ENCODE data around the gene FAM187B. TPM values are rescaled to one million over a fixed set of nuclear protein-coding genes. Genes with fewer than 3 reads are reported as not detected.

The FAM187B gene
- total RNA-seq, 2 experiments from 2014 or later: not detected

- ATAC-seq (ENCODE audit: low read depth): no peak
- POLR2A ChIA-PET: no interaction called here
- Mint-ChIP-seq H3K27ac (no peak overlapping the region), H3K9me3 (peaks cover 3% of the 10 kb centered on the region), H3K36me3 (no peaks in the 10 kb centered on the region), H3K4me1 (peaks cover 10% of the 10 kb centered on the region), H3K4me3 (no peak overlapping the region), H3K27me3 (no peaks in the 10 kb centered on the region)
- no peak for DNase-seq
Measured at GRCh38 chr19:35220315-35220921, 8.1 kb downstream of the FAM187B start.

- ATAC-seq (ENCODE audit: low read depth) (no peak), DNase-seq (no peak)
- Mint-ChIP-seq H3K9me3 (peaks cover 3% of the 10 kb centered on the region), H3K36me3 (no peaks in the 10 kb centered on the region), H3K27ac (no peak overlapping the region), H3K27me3 (no peaks in the 10 kb centered on the region), H3K4me1 (peaks cover 21% of the 10 kb centered on the region), H3K4me3 (no peak overlapping the region)
- POLR2A ChIA-PET: no interaction called here
Measured at GRCh38 chr19:35219008-35219407, 9.5 kb downstream of the FAM187B start.

- Mint-ChIP-seq H3K9me3 (peaks cover 3% of the 10 kb centered on the region), H3K4me1 (peaks cover 30% of the 10 kb centered on the region), H3K27me3 (no peaks in the 10 kb centered on the region), H3K4me3 (no peak overlapping the region), H3K36me3 (no peaks in the 10 kb centered on the region), H3K27ac (no peak overlapping the region)
- DNase-seq: no peak
- POLR2A ChIA-PET: interaction anchor here (0.6 to 1.2 kb wide), 5 partner anchors 28 to 150 kb away, joined by 3 to 6 read pairs (median 3); partner anchors contain the start of genes FXYD7 and USF2
- no peak for ATAC-seq (ENCODE audit: low read depth)
Measured at GRCh38 chr19:35217649-35217990, 10.9 kb downstream of the FAM187B start.

- peaks cover 3% of the 10 kb centered on the region for H3K9me3 Mint-ChIP-seq
- POLR2A ChIA-PET: interaction anchor here (0.6 to 1.2 kb wide), 7 partner anchors 51 to 150 kb away, joined by 3 to 6 read pairs (median 3); partner anchors contain the start of genes FXYD7 and USF2
- peak; percentile 21 for ATAC-seq (ENCODE audit: low read depth)
Measured at GRCh38 chr19:35216833-35217648, 11.5 kb downstream of the FAM187B start.

GRCh38 chr19:35216016-35216832, 12.3 kb downstream of the FAM187B start:
- Mint-ChIP-seq H3K4me3 (no peak overlapping the region), H3K4me1 (peaks cover 43% of the 10 kb centered on the region), H3K27ac (no peak overlapping the region), H3K36me3 (peaks cover 3% of the 10 kb centered on the region), H3K9me3 (peaks cover 3% of the 10 kb centered on the region), H3K27me3 (no peaks in the 10 kb centered on the region)
- ATAC-seq (ENCODE audit: low read depth) (no peak), DNase-seq (no peak)
- POLR2A ChIA-PET: interaction anchor here (0.6 to 1.4 kb wide), 4 partner anchors 10 to 75 kb away, joined by 3 to 4 read pairs (median 4); no protein-coding TSS in a partner anchor

More at GRCh38 chr19:35216833-35217648, 11.5 kb downstream of the FAM187B start:
- Mint-ChIP-seq H3K4me1 (peaks cover 36% of the 10 kb centered on the region), H3K27ac (no peak overlapping the region), H3K27me3 (no peaks in the 10 kb centered on the region), H3K36me3 (peaks cover 3% of the 10 kb centered on the region), H3K4me3 (no peak overlapping the region)
- DNase-seq: peak; percentile 52

GRCh38 chr19:35214766-35215422, 13.6 kb downstream of the FAM187B start:
- H3K4me3 Mint-ChIP-seq: no peak overlapping the region
- ATAC-seq (ENCODE audit: low read depth) (no peak), DNase-seq (no peak)
- no peaks in the 10 kb centered on the region for H3K27me3 Mint-ChIP-seq
- peaks cover 3% of the 10 kb centered on the region for H3K9me3 Mint-ChIP-seq
- POLR2A ChIA-PET: interaction anchor here (1.4 to 1.6 kb wide), 3 partner anchors 9 to 73 kb away, joined by 3 to 10 read pairs (median 4); partner anchors contain the start of gene FXYD5
- H3K4me1 Mint-ChIP-seq: peaks cover 48% of the 10 kb centered on the region
- peak overlapping the region; percentile 10 for H3K27ac Mint-ChIP-seq
- H3K36me3 Mint-ChIP-seq: peaks cover 5% of the 10 kb centered on the region

GRCh38 chr19:35213663-35214632, 14.6 kb downstream of the FAM187B start:
- Mint-ChIP-seq H3K9me3 (no peaks in the 10 kb centered on the region), H3K4me3 (peak overlapping the region; percentile 43), H3K36me3 (peaks cover 5% of the 10 kb centered on the region), H3K27ac (peak overlapping the region; percentile 94), H3K27me3 (no peaks in the 10 kb centered on the region), H3K4me1 (peaks cover 54% of the 10 kb centered on the region)
- ATAC-seq (ENCODE audit: low read depth): peak; percentile 28
- POLR2A ChIA-PET: interaction anchor here (0.7 to 1.6 kb wide), 2 partner anchors 60 to 71 kb away, joined by 3 to 10 read pairs; partner anchors contain the start of genes FXYD5 and FXYD7
- DNase-seq: peak; percentile 49

- DNase-seq (no peak), ATAC-seq (ENCODE audit: low read depth) (no peak)
- POLR2A ChIA-PET: interaction anchor here (0.8 to 2.7 kb wide), 7 partner anchors 31 to 71 kb away, joined by 3 to 40 read pairs (median 4); partner anchors contain the start of gene FXYD5
- H3K4me1 Mint-ChIP-seq: peaks cover 67% of the 10 kb centered on the region
- peak overlapping the region; percentile 94 for H3K27ac Mint-ChIP-seq
- H3K9me3 Mint-ChIP-seq: peaks cover 3% of the 10 kb centered on the region
- H3K27me3 Mint-ChIP-seq: no peaks in the 10 kb centered on the region
- H3K36me3 Mint-ChIP-seq: peaks cover 9% of the 10 kb centered on the region
- peak overlapping the region; percentile 64 for H3K4me3 Mint-ChIP-seq
Measured at GRCh38 chr19:35212241-35212640, 16.3 kb downstream of the FAM187B start.

GRCh38 chr19:35211545-35212230, 16.9 kb downstream of the FAM187B start:
- ATAC-seq (ENCODE audit: low read depth) (peak; percentile 53), DNase-seq (peak; percentile 76)
- Mint-ChIP-seq H3K36me3 (peaks cover 9% of the 10 kb centered on the region), H3K4me1 (peaks cover 71% of the 10 kb centered on the region), H3K9me3 (peaks cover 3% of the 10 kb centered on the region), H3K27me3 (no peaks in the 10 kb centered on the region), H3K27ac (peak overlapping the region; percentile 94), H3K4me3 (peak overlapping the region; percentile 64)
- POLR2A ChIA-PET: interaction anchor here (0.6 to 2.7 kb wide), 13 partner anchors 28 to 649 kb away, joined by 3 to 40 read pairs (median 4); partner anchors contain the start of genes FXYD5 and SCN1B

- DNase-seq (no peak), ATAC-seq (ENCODE audit: low read depth) (no peak)
- Mint-ChIP-seq H3K27me3 (no peaks in the 10 kb centered on the region), H3K4me1 (peaks cover 79% of the 10 kb centered on the region), H3K36me3 (peaks cover 9% of the 10 kb centered on the region), H3K27ac (peak overlapping the region; percentile 80), H3K9me3 (peaks cover 3% of the 10 kb centered on the region), H3K4me3 (no peak overlapping the region)
- POLR2A ChIA-PET: interaction anchor here (0.7 kb wide), 1 partner anchor 33 kb away, joined by 4 read pairs; no protein-coding TSS in a partner anchor
Measured at GRCh38 chr19:35209646-35210045, 18.9 kb downstream of the FAM187B start.

GRCh38 chr19:35208121-35208520, 20.4 kb downstream of the FAM187B start:
- no peak for DNase-seq
- no peak for ATAC-seq (ENCODE audit: low read depth)
- Mint-ChIP-seq H3K9me3 (peaks cover 3% of the 10 kb centered on the region), H3K4me3 (peak overlapping the region; percentile 81), H3K36me3 (peaks cover 9% of the 10 kb centered on the region), H3K27ac (peak overlapping the region; percentile 97), H3K4me1 (peaks cover 76% of the 10 kb centered on the region), H3K27me3 (no peaks in the 10 kb centered on the region)
- POLR2A ChIA-PET: interaction anchor here (0.7 to 3.3 kb wide), 2 partner anchors 54 to 510 kb away, joined by 3 to 26 read pairs; partner anchors contain the start of gene FXYD5
